T-helper 2 cell treated with Interferon-gamma antibody and Interleukin-4, amounts not matched to agents 100 ng/mL and 5 ng/mL, for 36 hours (primary cell): Measurements from ENCODE around the gene IQCB1. TPM values are rescaled to one million over a fixed set of nuclear protein-coding genes. Genes with fewer than 3 reads are reported as not detected.
"Not testable (repeated sequence)": the region's sequence is repeated elsewhere in the genome, so short reads cannot be mapped to it uniquely, and the experiment has no call there.

Experiments
- intact Hi-C: fragments of 100-400 bp; cut with micrococcal nuclease; formaldehyde crosslinking; loops from one replicate; pipeline ENCODE4 v1.15.1; 2023
- total RNA-seq: library from RNA; stranded (reverse); gene quantifications from 2 replicates; pipeline ENCODE4 v1.2.3, GENCODE V29; 2022

The IQCB1 gene
- 35.3 and 37.1 TPM in 2 replicates for total RNA-seq

GRCh38 chr3:121834671-121835464 is at the start of gene IQCB1, which contains the start of gene EAF2:
Gene IQCB1 (minus strand): TSS chr3:121835060. CDS start chr3:121828960, 6,100 bp downstream.
Gene EAF2 (plus strand): TSS chr3:121835209. CDS start chr3:121835286, 77 bp downstream.
- intact Hi-C loops, result loop anchor here (1.0 to 10.0 kb wide), 8 partner anchors 86 to 1750 kb away; partner anchors contain the start of genes FAM162A, GOLGB1, GSK3B and HACD2

GRCh38 chr3:121883507-121883906 is 48.6 kb upstream of the IQCB1 start:
- intact Hi-C loops, result loop anchor here (1.0 to 5.0 kb wide), 2 partner anchors 218 to 374 kb away; no protein-coding TSS in a partner anchor

GRCh38 chr3:121878411-121878810 is 43.6 kb upstream of the IQCB1 start:
- intact Hi-C loops, result no loop called here

- intact Hi-C loops, result no loop called here
These were observed 36.6 kb upstream of the IQCB1 start for GRCh38 chr3:121871430-121871829.

- intact Hi-C loops, result no loop called here
These were observed 35.9 kb upstream of the IQCB1 start for GRCh38 chr3:121870717-121871116.

GRCh38 chr3:121869736-121870135 is 34.9 kb upstream of the IQCB1 start:
- intact Hi-C loops, result no loop called here

- intact Hi-C loops, result no loop called here
These were observed 28.9 kb upstream of the IQCB1 start for GRCh38 chr3:121863801-121864200.

GRCh38 chr3:121863247-121863646 is 28.4 kb upstream of the IQCB1 start:
- intact Hi-C loops, result not testable (repeated sequence)

- intact Hi-C loops, result loop anchor here (10.0 kb wide), 1 partner anchor 397 kb away; no protein-coding TSS in a partner anchor
These were observed 22.9 kb upstream of the IQCB1 start for GRCh38 chr3:121857778-121858177.

GRCh38 chr3:121855555-121855954 is 20.7 kb upstream of the IQCB1 start:
- intact Hi-C loops, result loop anchor here (10.0 kb wide), 1 partner anchor 399 kb away; no protein-coding TSS in a partner anchor

- intact Hi-C loops, result loop anchor here (10.0 kb wide), 1 partner anchor 403 kb away; no protein-coding TSS in a partner anchor
These were observed 17.4 kb upstream of the IQCB1 start for GRCh38 chr3:121852256-121852655.

- intact Hi-C loops, result no loop called here
These were observed 10.0 kb upstream of the IQCB1 start for GRCh38 chr3:121844892-121845291.

GRCh38 chr3:121839962-121840361 is 5.1 kb upstream of the IQCB1 start:
- intact Hi-C loops, result loop anchor here (10.0 kb wide), 2 partner anchors 845 to 1745 kb away; partner anchors contain the start of genes GSK3B and PARP14

GRCh38 chr3:121836481-121836880 is 1.6 kb upstream of the IQCB1 start:
- intact Hi-C loops, result loop anchor here (10.0 kb wide), 2 partner anchors 848 to 1742 kb away; partner anchors contain the start of genes GSK3B and PARP14

- intact Hi-C loops, result loop anchor here (10.0 kb wide), 2 partner anchors 849 to 1741 kb away; partner anchors contain the start of genes GSK3B and PARP14
These were observed 1.2 kb upstream of the IQCB1 start for GRCh38 chr3:121836064-121836463.

- intact Hi-C loops, result loop anchor here (1.0 to 10.0 kb wide), 8 partner anchors 86 to 1749 kb away; partner anchors contain the start of genes FAM162A, GOLGB1, GSK3B and HACD2
These were observed 573 bp upstream of the IQCB1 start for GRCh38 chr3:121835465-121835801.

- intact Hi-C loops, result loop anchor here (2.0 to 10.0 kb wide), 4 partner anchors 259 to 1751 kb away; partner anchors contain the start of genes GSK3B, HACD2 and PARP14
These were observed 646 bp downstream of the IQCB1 start for GRCh38 chr3:121834157-121834670.

GRCh38 chr3:121822973-121823372 is 11.9 kb downstream of the IQCB1 start:
- intact Hi-C loops, result no loop called here

- intact Hi-C loops, result no loop called here
These were observed 13.2 kb downstream of the IQCB1 start for GRCh38 chr3:121821421-121822199.

- intact Hi-C loops, result no loop called here
These were observed 15.6 kb downstream of the IQCB1 start for GRCh38 chr3:121819236-121819635.

GRCh38 chr3:121818578-121818977 is 16.3 kb downstream of the IQCB1 start:
- intact Hi-C loops, result no loop called here
